ENCODE results near the gene GRIA1. TPM values are rescaled to one million over a fixed set of nuclear protein-coding genes. Genes with fewer than 3 reads are reported as not detected.

GRIA1 gene
- total RNA-seq, 2 experiments from 2014 or later = not detected

- Mint-ChIP-seq H3K27ac (no peak overlapping the region), H3K4me1 (no peaks in the 10 kb centered on the region), H3K36me3 (ENCODE audit: low read depth) (no peaks in the 10 kb centered on the region), H3K9me3 (ENCODE audit: low read depth) (no peaks in the 10 kb centered on the region), H3K27me3 (no peaks in the 10 kb centered on the region), H3K4me3 (no peak overlapping the region)
- intact Hi-C loops (cut with DNase I, micrococcal nuclease) = no loop called here
- DNase-seq (no peak), ATAC-seq (no peak)
- POLR2A ChIA-PET = no interaction called here
- CTCF ChIA-PET = no interaction called here
Observed at GRCh38 chr5:153672347-153673090, 182.0 kb downstream of the GRIA1 start.

GRCh38 chr5:153674356-153674755 lies 183.9 kb downstream of the GRIA1 start:
- no peak overlapping the region for H3K4me3 Mint-ChIP-seq
- no peak for ATAC-seq
- no peak for DNase-seq
- ChIA-PET POLR2A (no interaction called here), CTCF (no interaction called here)
- intact Hi-C loops (cut with DNase I, micrococcal nuclease) = no loop called here
- H3K27me3 Mint-ChIP-seq = peaks cover 1% of the 10 kb centered on the region
- H3K36me3 Mint-ChIP-seq (ENCODE audit: low read depth) = no peaks in the 10 kb centered on the region
- no peak overlapping the region for H3K27ac Mint-ChIP-seq
- H3K9me3 Mint-ChIP-seq (ENCODE audit: low read depth) = no peaks in the 10 kb centered on the region
- H3K4me1 Mint-ChIP-seq = no peaks in the 10 kb centered on the region

- no peak for ATAC-seq
- intact Hi-C loops (cut with DNase I, micrococcal nuclease) = no loop called here
- CTCF ChIA-PET = no interaction called here
- Mint-ChIP-seq H3K36me3 (ENCODE audit: low read depth) (no peaks in the 10 kb centered on the region), H3K27me3 (peaks cover 1% of the 10 kb centered on the region), H3K4me3 (no peak overlapping the region), H3K27ac (no peak overlapping the region), H3K4me1 (no peaks in the 10 kb centered on the region), H3K9me3 (ENCODE audit: low read depth) (no peaks in the 10 kb centered on the region)
- no peak for DNase-seq
- POLR2A ChIA-PET = no interaction called here
Observed at GRCh38 chr5:153676406-153676805, 185.9 kb downstream of the GRIA1 start.

- Mint-ChIP-seq H3K4me3 (no peak overlapping the region), H3K9me3 (ENCODE audit: low read depth) (no peaks in the 10 kb centered on the region), H3K27me3 (peaks cover 1% of the 10 kb centered on the region), H3K27ac (no peak overlapping the region), H3K4me1 (no peaks in the 10 kb centered on the region), H3K36me3 (ENCODE audit: low read depth) (no peaks in the 10 kb centered on the region)
- ChIA-PET POLR2A (no interaction called here), CTCF (interaction anchor here (0.7 kb wide), 1 partner anchor 9 kb away, joined by 3 read pairs; no protein-coding TSS in a partner anchor)
- ATAC-seq = no peak
- intact Hi-C loops (cut with DNase I, micrococcal nuclease) = no loop called here
- no peak for DNase-seq
Observed at GRCh38 chr5:153676821-153677220, 186.4 kb downstream of the GRIA1 start.

- H3K27ac Mint-ChIP-seq = no peak overlapping the region
- H3K9me3 Mint-ChIP-seq (ENCODE audit: low read depth) = no peaks in the 10 kb centered on the region
- no peaks in the 10 kb centered on the region for H3K4me1 Mint-ChIP-seq
- POLR2A ChIA-PET = no interaction called here
- H3K27me3 Mint-ChIP-seq = peaks cover 1% of the 10 kb centered on the region
- H3K4me3 Mint-ChIP-seq = no peak overlapping the region
- no peak for DNase-seq
- no peaks in the 10 kb centered on the region for H3K36me3 Mint-ChIP-seq (ENCODE audit: low read depth)
- intact Hi-C loops (cut with DNase I, micrococcal nuclease) = no loop called here
- CTCF ChIA-PET = interaction anchor here (1.3 kb wide), 1 partner anchor 145 kb away, joined by 3 read pairs; no protein-coding TSS in a partner anchor
- no peak for ATAC-seq
Observed at GRCh38 chr5:153678617-153679329, 188.3 kb downstream of the GRIA1 start.

- Mint-ChIP-seq H3K9me3 (ENCODE audit: low read depth) (no peaks in the 10 kb centered on the region), H3K4me1 (no peaks in the 10 kb centered on the region), H3K27me3 (no peaks in the 10 kb centered on the region), H3K36me3 (ENCODE audit: low read depth) (no peaks in the 10 kb centered on the region), H3K27ac (no peak overlapping the region), H3K4me3 (no peak overlapping the region)
- ChIA-PET POLR2A (interaction anchor here (0.6 kb wide), 1 partner anchor 850 kb away, joined by 3 read pairs; no protein-coding TSS in a partner anchor), CTCF (no interaction called here)
- intact Hi-C loops (cut with DNase I, micrococcal nuclease) = no loop called here
- no peak for DNase-seq
- no peak for ATAC-seq
Observed at GRCh38 chr5:153690236-153690635, 199.8 kb downstream of the GRIA1 start.

- intact Hi-C loops (cut with DNase I, micrococcal nuclease) = no loop called here
- Mint-ChIP-seq H3K27me3 (no peaks in the 10 kb centered on the region), H3K27ac (no peak overlapping the region), H3K4me3 (no peak overlapping the region), H3K36me3 (ENCODE audit: low read depth) (no peaks in the 10 kb centered on the region), H3K4me1 (no peaks in the 10 kb centered on the region), H3K9me3 (ENCODE audit: low read depth) (no peaks in the 10 kb centered on the region)
- ChIA-PET CTCF (no interaction called here), POLR2A (no interaction called here)
- DNase-seq (no peak), ATAC-seq (no peak)
Observed at GRCh38 chr5:153696256-153696655, 205.8 kb downstream of the GRIA1 start.

- Mint-ChIP-seq H3K4me1 (no peaks in the 10 kb centered on the region), H3K27me3 (no peaks in the 10 kb centered on the region), H3K27ac (no peak overlapping the region), H3K4me3 (no peak overlapping the region), H3K36me3 (ENCODE audit: low read depth) (no peaks in the 10 kb centered on the region), H3K9me3 (ENCODE audit: low read depth) (no peaks in the 10 kb centered on the region)
- DNase-seq (no peak), ATAC-seq (no peak)
- intact Hi-C loops (cut with DNase I, micrococcal nuclease) = no loop called here
- ChIA-PET CTCF (no interaction called here), POLR2A (no interaction called here)
Observed at GRCh38 chr5:153699035-153699434, 208.6 kb downstream of the GRIA1 start.

- POLR2A ChIA-PET = no interaction called here
- ATAC-seq (no peak), DNase-seq (no peak)
- Mint-ChIP-seq H3K27me3 (no peaks in the 10 kb centered on the region), H3K4me3 (no peak overlapping the region), H3K36me3 (ENCODE audit: low read depth) (no peaks in the 10 kb centered on the region), H3K9me3 (ENCODE audit: low read depth) (no peaks in the 10 kb centered on the region), H3K27ac (no peak overlapping the region), H3K4me1 (no peaks in the 10 kb centered on the region)
- intact Hi-C loops (cut with DNase I, micrococcal nuclease) = no loop called here
- CTCF ChIA-PET = no interaction called here
Observed at GRCh38 chr5:153700940-153701339, 210.5 kb downstream of the GRIA1 start.

- POLR2A ChIA-PET = no interaction called here
- CTCF ChIA-PET = no interaction called here
Observed at GRCh38 chr5:153702265-153702664, 211.8 kb downstream of the GRIA1 start.

GRCh38 chr5:153704110-153704509 lies 213.6 kb downstream of the GRIA1 start:
- Mint-ChIP-seq H3K27me3 (no peaks in the 10 kb centered on the region), H3K4me1 (no peaks in the 10 kb centered on the region), H3K9me3 (ENCODE audit: low read depth) (no peaks in the 10 kb centered on the region), H3K27ac (no peak overlapping the region), H3K4me3 (no peak overlapping the region), H3K36me3 (ENCODE audit: low read depth) (no peaks in the 10 kb centered on the region)
- ATAC-seq = no peak
- ChIA-PET POLR2A (no interaction called here), CTCF (no interaction called here)
- intact Hi-C loops (cut with DNase I, micrococcal nuclease) = no loop called here
- no peak for DNase-seq

More at GRCh38 chr5:153702265-153702664, 211.8 kb downstream of the GRIA1 start:
- DNase-seq (no peak), ATAC-seq (no peak)
- Mint-ChIP-seq H3K36me3 (ENCODE audit: low read depth) (no peaks in the 10 kb centered on the region), H3K27me3 (no peaks in the 10 kb centered on the region), H3K4me1 (no peaks in the 10 kb centered on the region), H3K4me3 (no peak overlapping the region), H3K27ac (no peak overlapping the region), H3K9me3 (ENCODE audit: low read depth) (no peaks in the 10 kb centered on the region)
- intact Hi-C loops (cut with DNase I, micrococcal nuclease) = no loop called here

- ChIA-PET CTCF (no interaction called here), POLR2A (no interaction called here)
- no peaks in the 10 kb centered on the region for H3K9me3 Mint-ChIP-seq (ENCODE audit: low read depth)
- no peaks in the 10 kb centered on the region for H3K36me3 Mint-ChIP-seq (ENCODE audit: low read depth)
- intact Hi-C loops (cut with DNase I, micrococcal nuclease) = no loop called here
- DNase-seq (no peak), ATAC-seq (no peak)
- no peaks in the 10 kb centered on the region for H3K27me3 Mint-ChIP-seq
- H3K4me1 Mint-ChIP-seq = no peaks in the 10 kb centered on the region
- no peak overlapping the region for H3K27ac Mint-ChIP-seq
- H3K4me3 Mint-ChIP-seq = no peak overlapping the region
Observed at GRCh38 chr5:153707626-153708025, 217.2 kb downstream of the GRIA1 start.

Measured in activated CD4-positive, alpha-beta T cell treated with anti-CD3 and anti-CD28 coated beads for 36 hours (primary cell).